Loucy (cell line): ENCODE results near the gene KIF26A.

Experiments used
- H2AFZ ChIP-seq: fragments of 200-600 bp; sonication (generic); 2 replicates; pipeline ENCODE4 v1.6.0; 2016; ENCODE audit warnings: antibody characterized with exemption, mild to moderate bottlenecking, low read length, moderate library complexity
- H3F3A ChIP-seq: fragments of 200-600 bp; 2 replicates; pipeline ENCODE4 v1.6.0; 2016; ENCODE audit warnings: antibody characterized with exemption, low read depth, mild to moderate bottlenecking
- H3K27me3 ChIP-seq: fragments of 200-600 bp; sonication (generic); 2 replicates; pipeline ENCODE4 v1.6.1; 2014; ENCODE audit warnings: low read length, mild to moderate bottlenecking; ENCODE audit not compliant: insufficient read depth, poor library complexity, severe bottlenecking
- H3K36me3 ChIP-seq: fragments of 200-600 bp; sonication (generic); 2 replicates; pipeline ENCODE4 v1.6.1; 2016; ENCODE audit warnings: low read length; ENCODE audit not compliant: insufficient read depth
- H3K4me1 ChIP-seq: fragments of 200-600 bp; sonication (generic); 2 replicates; pipeline ENCODE4 v1.5.1; 2014; ENCODE audit warnings: low read length, mild to moderate bottlenecking; ENCODE audit not compliant: insufficient read depth, poor library complexity, severe bottlenecking
- H3K4me2 ChIP-seq: fragments of 200-600 bp; sonication (generic); 2 replicates; pipeline ENCODE4 v1.6.0; 2014; ENCODE audit warnings: antibody characterized with exemption, low read length, low read depth, mild to moderate bottlenecking; ENCODE audit not compliant: poor library complexity, severe bottlenecking
- H3K4me3 ChIP-seq: fragments of 200-600 bp; sonication (generic); 2 replicates; pipeline ENCODE4 v1.5.1; 2014; ENCODE audit warnings: low read length, mild to moderate bottlenecking, mixed read lengths; ENCODE audit not compliant: poor library complexity, severe bottlenecking
- H3K79me2 ChIP-seq: fragments of 200-600 bp; sonication (generic); 2 replicates; pipeline ENCODE4 v1.6.1; 2014; ENCODE audit warnings: low read length; ENCODE audit not compliant: insufficient read depth
- H3K9ac ChIP-seq: fragments of 200-600 bp; sonication (generic); 2 replicates; pipeline ENCODE4 v1.6.0; 2014; ENCODE audit warnings: mild to moderate bottlenecking, low read depth, low read length, moderate library complexity; ENCODE audit not compliant: poor library complexity, severe bottlenecking
- H3K9me2 ChIP-seq: fragments of 200-600 bp; sonication (generic); replicated peaks from 2 replicates; pipeline ENCODE4 v1.6.1; 2016; ENCODE audit warnings: low read depth, low read length, mixed read lengths
- H3K9me3 ChIP-seq: fragments of 200-600 bp; sonication (generic); 2 replicates; pipeline ENCODE4 v1.6.1; 2014; ENCODE audit warnings: mild to moderate bottlenecking, antibody characterized with exemption, low read length, low read depth; ENCODE audit not compliant: insufficient read depth
- H4K20me1 ChIP-seq: fragments of 200-600 bp; sonication (generic); 2 replicates; pipeline ENCODE4 v1.6.0; 2014; ENCODE audit warnings: antibody characterized with exemption, low read length, mild to moderate bottlenecking; ENCODE audit not compliant: insufficient read depth, poor library complexity, severe bottlenecking
- EZH2phosphoT487 ChIP-seq: fragments of 200-600 bp; IDR thresholded peaks from 2 replicates; pipeline ENCODE4 v1.6.1; 2018; ENCODE audit warnings: antibody characterized with exemption, mild to moderate bottlenecking, moderate library complexity, borderline replicate concordance
- TF ChIP-seq, protein P1 (sequence below): fragments of 200-600 bp; sonication (generic); conservative IDR thresholded peaks from 2 replicates; pipeline ENCODE4 v1.5.1; 2014; ENCODE audit warnings: mild to moderate bottlenecking, antibody characterized with exemption, low read length

The KIF26A gene

GRCh38 chr14:104112609-104113571 is 25.5 kb upstream of the KIF26A start:
- no peaks in the 10 kb centered on the region for H4K20me1 ChIP-seq
- H3K36me3 ChIP-seq: no peaks in the 10 kb centered on the region
- no peak overlapping the region for H3K4me2 ChIP-seq
- no peaks in the 10 kb centered on the region for H3K79me2 ChIP-seq
- H3K27me3 ChIP-seq: no peaks in the 10 kb centered on the region
- TF ChIP-seq EZH2phosphoT487: no peak
- TF ChIP-seq, protein P1, sequence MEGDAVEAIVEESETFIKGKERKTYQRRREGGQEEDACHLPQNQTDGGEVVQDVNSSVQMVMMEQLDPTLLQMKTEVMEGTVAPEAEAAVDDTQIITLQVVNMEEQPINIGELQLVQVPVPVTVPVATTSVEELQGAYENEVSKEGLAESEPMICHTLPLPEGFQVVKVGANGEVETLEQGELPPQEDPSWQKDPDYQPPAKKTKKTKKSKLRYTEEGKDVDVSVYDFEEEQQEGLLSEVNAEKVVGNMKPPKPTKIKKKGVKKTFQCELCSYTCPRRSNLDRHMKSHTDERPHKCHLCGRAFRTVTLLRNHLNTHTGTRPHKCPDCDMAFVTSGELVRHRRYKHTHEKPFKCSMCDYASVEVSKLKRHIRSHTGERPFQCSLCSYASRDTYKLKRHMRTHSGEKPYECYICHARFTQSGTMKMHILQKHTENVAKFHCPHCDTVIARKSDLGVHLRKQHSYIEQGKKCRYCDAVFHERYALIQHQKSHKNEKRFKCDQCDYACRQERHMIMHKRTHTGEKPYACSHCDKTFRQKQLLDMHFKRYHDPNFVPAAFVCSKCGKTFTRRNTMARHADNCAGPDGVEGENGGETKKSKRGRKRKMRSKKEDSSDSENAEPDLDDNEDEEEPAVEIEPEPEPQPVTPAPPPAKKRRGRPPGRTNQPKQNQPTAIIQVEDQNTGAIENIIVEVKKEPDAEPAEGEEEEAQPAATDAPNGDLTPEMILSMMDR: no peak
- no peak overlapping the region for H3K9ac ChIP-seq
- H3K4me3 ChIP-seq: no peak overlapping the region
- no peaks in the 10 kb centered on the region for H3K9me2 ChIP-seq
- no peaks in the 10 kb centered on the region for H3F3A ChIP-seq
- H3K9me3 ChIP-seq: no peaks in the 10 kb centered on the region
- H3K4me1 ChIP-seq: no peaks in the 10 kb centered on the region
- H2AFZ ChIP-seq: no peak overlapping the region

GRCh38 chr14:104113631-104114420 is 24.6 kb upstream of the KIF26A start:
- H3K4me2 ChIP-seq: no peak overlapping the region
- H3K79me2 ChIP-seq: no peaks in the 10 kb centered on the region
- no peak overlapping the region for H2AFZ ChIP-seq
- no peaks in the 10 kb centered on the region for H3K9me3 ChIP-seq
- no peaks in the 10 kb centered on the region for H3K4me1 ChIP-seq
- no peaks in the 10 kb centered on the region for H3K36me3 ChIP-seq
- no peaks in the 10 kb centered on the region for H4K20me1 ChIP-seq
- H3F3A ChIP-seq: no peaks in the 10 kb centered on the region
- H3K27me3 ChIP-seq: no peaks in the 10 kb centered on the region
- no peaks in the 10 kb centered on the region for H3K9me2 ChIP-seq
- H3K9ac ChIP-seq: no peak overlapping the region
- TF ChIP-seq, protein P1: no peak
- no peak for TF ChIP-seq EZH2phosphoT487
- H3K4me3 ChIP-seq: no peak overlapping the region

DNA sequence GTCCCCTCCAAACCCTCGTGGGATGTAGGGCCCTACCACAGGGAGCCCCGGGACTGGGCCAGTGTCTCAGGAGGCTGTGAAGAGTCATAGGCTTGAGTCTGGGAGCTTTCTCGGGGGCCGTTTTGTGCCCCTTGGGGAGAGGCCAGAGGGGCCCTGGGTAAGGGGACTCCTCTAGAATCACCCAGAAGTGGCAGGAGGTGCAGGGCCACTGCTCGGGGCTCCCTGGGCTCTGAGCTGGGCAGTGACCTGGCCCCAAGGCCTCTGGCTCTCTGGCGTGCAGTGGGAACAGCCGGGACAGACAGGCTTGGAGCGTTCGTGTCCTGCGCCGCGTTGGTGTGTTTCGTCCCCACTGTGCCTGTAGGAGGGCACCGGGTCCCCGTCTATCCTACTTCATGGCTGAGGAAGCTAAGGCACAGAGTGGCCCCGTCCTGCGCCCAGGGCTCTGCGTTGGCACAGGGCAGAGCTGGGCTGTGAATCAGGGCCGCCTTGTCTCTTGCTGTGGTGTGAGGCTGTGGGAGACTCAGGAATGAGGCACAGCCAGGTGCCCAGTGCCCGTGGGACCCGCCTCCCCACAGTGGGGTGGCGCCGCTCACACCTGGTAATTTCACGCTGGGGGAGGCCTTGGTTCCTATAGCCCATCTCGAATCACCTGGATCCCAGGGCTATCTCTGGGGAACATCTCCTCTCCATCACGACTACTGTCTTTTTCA is 23.8 kb upstream of the KIF26A start:
- H4K20me1 ChIP-seq: no peaks in the 10 kb centered on the region

More for the DNA sequence above, 23.8 kb upstream of the KIF26A start:
- no peak overlapping the region for H3K4me2 ChIP-seq
- no peaks in the 10 kb centered on the region for H3K4me1 ChIP-seq
- no peaks in the 10 kb centered on the region for H3K9me2 ChIP-seq
- no peaks in the 10 kb centered on the region for H3K36me3 ChIP-seq
- no peaks in the 10 kb centered on the region for H3F3A ChIP-seq
- H3K9me3 ChIP-seq: no peaks in the 10 kb centered on the region
- no peak overlapping the region for H3K4me3 ChIP-seq
- no peak overlapping the region for H3K9ac ChIP-seq
- no peak overlapping the region for H2AFZ ChIP-seq
- no peak for TF ChIP-seq EZH2phosphoT487
- TF ChIP-seq, protein P1: no peak
- H3K79me2 ChIP-seq: no peaks in the 10 kb centered on the region
- H3K27me3 ChIP-seq: no peaks in the 10 kb centered on the region
